NCI-H128 (cell line): ENCODE measurements around the gene OR52A1.
"Not testable (repeated sequence)": the region's sequence is repeated elsewhere in the genome, so short reads cannot be mapped to it uniquely, and the experiment has no call there.

ENCODE experiments used
- DNase-seq: peaks from one replicate; lab custom pipeline; 2025; ENCODE audit not compliant: unreplicated experiment; lab: John Stamatoyannopoulos, UW

The OR52A1 gene

GRCh38 chr11:5154657-5155056, at the start of gene OR52A1:
Gene OR52A1, minus strand, starts transcription at chr11:5154757. Its CDS starts 2,388 bp downstream, at chr11:5152369.
- no peak for DNase-seq

- no peak for DNase-seq
These were observed 48.8 kb upstream of the OR52A1 start for GRCh38 chr11:5203366-5203765.

DNA sequence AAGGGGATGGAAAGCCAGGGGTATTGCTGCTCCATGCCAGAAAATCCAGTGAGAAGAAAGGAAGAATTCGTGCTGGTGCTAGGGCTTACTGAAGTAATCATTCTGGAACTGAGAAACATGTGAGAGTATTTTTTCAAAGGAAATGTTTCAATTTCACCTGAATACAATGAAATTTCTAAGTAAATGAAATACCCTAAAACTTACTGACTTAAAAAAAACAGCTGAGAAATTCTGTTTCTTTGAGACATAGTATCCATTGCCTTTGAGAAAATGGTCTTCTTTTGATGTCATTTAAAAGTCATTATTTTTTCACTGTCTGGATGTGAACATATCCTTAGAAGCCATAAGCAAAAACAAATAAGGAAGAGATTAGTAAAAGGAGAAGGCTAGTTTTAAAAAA, 46.0 kb upstream of the OR52A1 start, which contains the start of gene OR51V1:
Gene OR51V1, minus strand, starts transcription at position 101 of the 400 bp plus-strand sequence. Its CDS starts 0 bp downstream, at position 101.
- no peak for DNase-seq

- no peak for DNase-seq
These were observed 43.7 kb upstream of the OR52A1 start for GRCh38 chr11:5198285-5198684.

- DNase-seq: no peak
These were observed 43.0 kb upstream of the OR52A1 start for GRCh38 chr11:5197536-5197935.

GRCh38 chr11:5196731-5197130, 42.2 kb upstream of the OR52A1 start:
- DNase-seq: no peak

DNA sequence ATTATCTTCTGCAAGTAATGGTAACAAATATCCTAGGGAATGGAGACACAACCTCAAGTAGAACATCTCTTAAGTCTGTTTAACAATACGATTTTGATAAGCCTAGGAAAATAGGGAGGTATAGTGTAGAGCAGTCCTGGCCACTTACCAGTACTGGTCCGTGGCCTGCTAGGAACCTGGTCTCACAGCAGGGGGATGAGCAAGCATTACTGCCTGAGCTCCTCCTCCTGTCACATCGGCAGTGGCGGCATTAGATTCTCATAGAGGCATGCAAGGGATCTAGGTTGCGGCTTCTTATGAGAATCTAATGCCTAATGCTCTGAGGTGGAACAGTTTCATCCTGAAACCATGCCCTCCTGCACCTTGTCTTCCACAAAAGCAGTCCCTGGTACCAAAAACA, 41.5 kb upstream of the OR52A1 start:
- no peak for DNase-seq

DNA sequence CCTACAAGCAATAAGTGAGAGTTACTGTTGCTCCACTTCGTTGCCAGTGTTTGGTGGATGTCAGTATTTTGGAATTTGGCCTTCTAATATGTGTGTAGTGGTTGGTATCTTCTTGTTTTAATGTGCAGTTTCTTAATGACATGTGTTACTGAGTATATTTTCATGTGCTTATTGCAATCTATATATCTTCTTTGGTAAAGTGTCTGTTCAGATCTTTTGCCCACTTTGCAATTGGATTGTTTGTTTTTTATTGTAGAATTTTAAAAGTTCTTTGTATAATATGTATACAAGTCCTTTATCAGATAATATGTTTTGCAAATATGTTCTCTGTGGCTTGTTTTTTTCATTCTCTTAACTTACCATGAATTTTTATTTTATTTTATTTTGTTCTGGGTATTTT, 38.2 kb upstream of the OR52A1 start:
- no peak for DNase-seq

DNA sequence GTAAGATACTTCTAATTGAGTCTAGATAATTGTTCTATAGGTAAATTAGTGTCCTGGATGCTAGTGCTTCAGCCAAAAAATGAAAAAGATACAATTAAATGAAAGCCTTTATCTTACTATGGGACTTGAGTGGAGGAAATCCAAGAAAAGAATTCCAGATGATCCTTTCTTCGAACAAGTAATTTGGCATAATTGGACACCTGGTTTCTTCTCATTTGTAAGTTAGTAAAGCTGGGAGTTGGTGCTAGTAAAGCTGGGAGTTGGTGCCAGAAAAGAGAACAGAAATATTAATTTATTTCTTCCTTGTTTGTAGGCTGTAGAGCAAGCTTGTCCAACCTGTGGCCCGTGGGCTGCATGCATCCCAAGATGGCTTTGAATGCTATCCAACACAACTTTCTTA, 33.6 kb upstream of the OR52A1 start:
- no peak for DNase-seq

- DNase-seq: no peak
These were observed 23.7 kb upstream of the OR52A1 start for GRCh38 chr11:5178046-5178837.

DNA sequence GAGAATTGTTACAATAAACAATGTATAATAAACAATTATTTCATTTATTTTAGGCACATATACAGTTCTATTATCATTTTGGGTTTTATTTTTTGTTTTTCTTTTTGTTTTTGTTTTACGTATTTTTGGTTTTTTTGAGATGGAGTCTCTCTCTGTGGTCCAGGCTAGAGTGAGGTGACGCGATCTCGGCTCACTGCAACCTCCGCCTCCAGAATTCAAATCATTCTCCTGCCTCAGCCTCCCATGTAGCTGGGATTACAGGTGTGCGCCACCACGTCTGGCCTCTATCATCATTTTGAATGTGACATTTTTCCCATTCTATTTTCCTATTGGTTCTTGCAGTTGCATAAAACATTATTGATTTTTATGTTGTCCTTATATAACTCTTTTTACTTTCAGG, 20.4 kb upstream of the OR52A1 start:
- no peak for DNase-seq

- DNase-seq: no peak
These were observed 17.3 kb upstream of the OR52A1 start for GRCh38 chr11:5171856-5172255.

DNA sequence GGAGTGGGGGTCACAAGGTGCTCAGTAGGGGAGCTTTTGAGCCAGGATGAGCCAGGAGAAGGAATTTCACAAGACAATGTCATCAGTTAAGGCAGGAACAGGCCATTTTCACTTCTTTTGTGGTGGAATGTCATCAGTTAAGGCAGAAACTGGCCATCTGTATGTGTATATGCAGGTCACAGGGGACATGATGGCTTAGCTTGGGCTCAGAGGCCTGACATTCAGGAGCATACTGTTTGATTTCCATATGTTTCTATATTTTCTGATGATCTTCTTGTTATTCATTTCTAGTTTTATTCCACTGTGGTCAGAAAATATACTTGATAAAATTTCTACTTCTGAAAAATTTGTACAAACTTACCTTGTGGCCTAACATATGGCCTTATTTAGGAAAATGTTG, 11.3 kb upstream of the OR52A1 start:
- not testable (repeated sequence) for DNase-seq

- not testable (repeated sequence) for DNase-seq
These were observed 10.2 kb upstream of the OR52A1 start for GRCh38 chr11:5164807-5165206.

DNA sequence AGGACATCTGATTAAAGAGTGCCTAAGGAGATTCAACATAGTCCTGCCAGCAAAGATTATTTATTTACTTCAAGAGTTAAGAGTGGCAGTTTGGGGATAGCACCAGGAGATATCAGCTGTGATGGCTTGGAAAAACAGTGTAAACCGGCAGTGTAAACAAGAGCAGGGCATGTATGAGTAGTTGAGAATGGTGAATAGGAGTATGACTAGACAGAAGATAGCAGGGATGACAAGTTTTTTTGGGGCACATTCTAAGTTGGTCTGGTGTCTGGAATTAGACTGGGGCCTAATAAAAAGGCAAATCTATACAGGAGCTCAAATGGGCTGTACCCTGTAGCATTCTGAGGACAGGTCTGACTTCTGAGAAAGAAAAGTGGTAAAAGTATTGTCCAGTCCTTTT, 6.5 kb upstream of the OR52A1 start:
- DNase-seq: not testable (repeated sequence)

DNA sequence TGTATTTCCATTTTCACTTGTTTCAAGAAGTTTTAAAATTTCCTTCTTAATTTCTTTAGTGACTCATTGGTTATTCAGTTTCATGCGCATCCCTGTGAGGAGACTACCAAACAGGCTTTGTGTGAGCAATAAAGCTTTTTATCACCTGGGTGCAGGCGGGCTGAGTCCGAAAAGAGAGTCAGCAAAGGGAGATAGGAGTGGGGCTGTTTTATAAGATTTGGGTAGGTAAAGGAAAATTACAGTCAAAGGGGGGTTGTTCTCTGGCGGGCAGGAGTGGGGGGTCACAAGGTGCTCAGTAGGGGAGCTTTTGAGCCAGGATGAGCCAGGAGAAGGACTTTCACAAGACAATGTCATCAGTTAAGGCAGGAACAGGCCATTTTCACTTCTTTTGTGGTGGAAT, 5.7 kb upstream of the OR52A1 start:
- DNase-seq: not testable (repeated sequence)

GRCh38 chr11:5159806-5160205, 5.2 kb upstream of the OR52A1 start:
- DNase-seq: no peak

DNA sequence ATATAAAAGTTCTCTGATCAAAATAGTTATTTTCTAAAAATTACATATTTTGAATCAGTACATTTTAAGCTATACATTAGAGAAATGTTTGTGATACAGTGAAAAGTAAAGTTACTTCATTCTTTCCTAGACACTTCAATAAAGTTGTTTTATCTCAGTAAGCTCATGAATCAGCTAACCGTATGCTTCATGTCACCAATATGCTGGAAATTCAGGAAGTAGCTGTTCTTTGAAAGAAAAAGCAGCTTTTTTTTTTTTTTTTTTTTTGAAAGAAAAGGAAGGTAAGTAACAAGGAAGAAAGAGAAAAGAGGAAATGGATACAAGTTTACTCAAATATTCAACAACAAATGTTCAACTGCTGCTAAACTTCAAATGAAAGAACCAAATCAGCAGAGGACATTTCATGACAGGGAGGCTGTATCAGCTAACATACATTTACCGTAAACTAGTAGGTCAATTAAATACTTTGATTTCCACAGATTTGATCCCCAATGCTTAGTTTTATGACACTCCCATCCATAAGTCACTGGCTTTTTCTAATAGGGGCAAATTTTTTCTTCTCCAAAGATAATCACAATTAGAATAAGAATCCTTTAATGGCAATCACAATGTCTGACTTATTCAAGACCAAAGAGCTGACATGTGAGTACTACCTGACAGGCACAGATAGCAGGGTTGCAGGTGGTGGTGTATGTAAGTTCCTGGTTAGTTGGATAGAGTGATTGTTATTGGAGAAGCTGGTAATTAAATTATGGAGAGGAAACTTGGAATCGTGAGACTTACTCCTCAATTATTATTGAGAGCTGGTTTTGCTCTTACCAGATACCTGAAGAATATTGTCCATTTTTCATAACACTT, 754 bp downstream of the OR52A1 start:
- DNase-seq: no peak

GRCh38 chr11:5151713-5152153, 2.8 kb downstream of the OR52A1 start:
- no peak for DNase-seq

GRCh38 chr11:5144206-5144605, 10.4 kb downstream of the OR52A1 start:
- not testable (repeated sequence) for DNase-seq

GRCh38 chr11:5137996-5138395, 16.6 kb downstream of the OR52A1 start, which contains the start of gene OR52A5:
Gene OR52A5, minus strand, starts transcription at chr11:5138356. Its CDS starts 5,714 bp downstream, at chr11:5132642.
- no peak for DNase-seq

DNA sequence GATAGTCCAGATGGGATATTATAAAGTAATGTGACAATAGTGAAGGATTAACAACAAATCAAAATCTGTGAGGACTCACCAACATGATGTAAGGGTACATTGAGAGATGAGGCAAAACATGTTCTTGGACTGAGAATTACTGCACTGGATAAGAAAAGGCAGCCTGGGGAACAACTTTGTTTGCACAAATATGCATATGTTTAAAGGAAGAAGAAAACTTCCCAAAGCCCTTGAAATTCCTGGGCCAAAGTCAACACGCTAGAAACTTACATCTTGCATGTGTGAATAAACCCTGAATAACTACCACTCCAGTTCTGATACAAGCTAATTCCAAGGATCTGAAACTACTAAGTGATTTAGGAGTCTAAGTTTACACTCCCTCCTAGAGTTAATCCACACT, 17.5 kb downstream of the OR52A1 start:
- no peak for DNase-seq
